H1 (cell line): Measurements from ENCODE around the gene DAZAP1. TPM values are rescaled to one million over a fixed set of nuclear protein-coding genes. Genes with fewer than 3 reads are reported as not detected.
A peak's percentile ranks its signal among the peaks of the same experiment; 100 is the strongest.

Experiments used
- CTCF ChIA-PET: fragments of 300-600 bp; sonication (Branson Sonifier 250); formaldehyde crosslinking; loops from one replicate; lab custom pipeline; 2021; ENCODE audit not compliant: partially characterized antibody; lab: Charles Lee
- POLR2A ChIA-PET: fragments of 300-600 bp; sonication (Branson Sonifier 250); formaldehyde crosslinking; loops from one replicate; lab custom pipeline; 2021; ENCODE audit warnings: inconsistent platforms; ENCODE audit not compliant: partially characterized antibody; lab: Charles Lee
- DNase-seq, 2 experiments: peaks; one replicate each; pipeline versions ENCODE4 v3.0.0 to v3.0.0-alpha.2; 2010 to 2022; ENCODE audit warnings: low spot score in 2 of 2, low read depth in 1 of 2, mixed read lengths in 1 of 2
- FAIRE-seq: peaks from 2 replicates; lab custom pipeline; 2011; peaks lifted over from hg19 to GRCh38; lab: Jason Lieb, UNC
- H2AFZ ChIP-seq: 2 replicates; pipeline ENCODE4 v1.8.1; 2012; ENCODE audit warnings: low read length, inconsistent platforms
- H2AK5ac ChIP-seq: 2 replicates; pipeline ENCODE4 v1.6.1; 2013; ENCODE audit warnings: low read depth, low read length
- H2BK120ac ChIP-seq: replicated peaks from 2 replicates; pipeline ENCODE3; 2013; ENCODE audit warnings: low read depth, low read length, inconsistent platforms
- H2BK12ac ChIP-seq: 2 replicates; pipeline ENCODE4 v1.6.1; 2013; ENCODE audit warnings: low read depth, low read length
- H2BK15ac ChIP-seq: 2 replicates; pipeline ENCODE4 v1.6.1; 2013; ENCODE audit warnings: low read length
- H2BK20ac ChIP-seq: 2 replicates; pipeline ENCODE4 v1.6.1; 2013; ENCODE audit warnings: low read length
- H2BK5ac ChIP-seq: 2 replicates; pipeline ENCODE4 v1.6.1; 2013; ENCODE audit warnings: low read depth, low read length
- H3K14ac ChIP-seq: 2 replicates; pipeline ENCODE4 v1.6.1; 2013; ENCODE audit warnings: inconsistent platforms; ENCODE audit not compliant: insufficient read length
- H3K18ac ChIP-seq: 2 replicates; pipeline ENCODE4 v1.6.1; 2013; ENCODE audit warnings: low read length; ENCODE audit errors: extremely low read depth
- H3K23ac ChIP-seq: 2 replicates; pipeline ENCODE4 v1.6.1; 2013; ENCODE audit warnings: inconsistent platforms; ENCODE audit not compliant: insufficient read length
- H3K23me2 ChIP-seq: 2 replicates; pipeline ENCODE4 v1.6.1; 2013; ENCODE audit warnings: low read depth, low read length
- H3K27ac ChIP-seq: 2 replicates; pipeline ENCODE4 v1.6.1; 2011; ENCODE audit warnings: low read depth, low read length, inconsistent platforms
- H3K27me3 ChIP-seq, 4 experiments: replicated peaks in 1 of 4; 1 replicate in 1 of 4; 2 replicates in 3 of 4; pipeline versions ENCODE4 v1.6.1 to v1.8.1; 2011 to 2013; ENCODE audit warnings: low read length in 3 of 4, mild to moderate bottlenecking in 3 of 4, inconsistent platforms in 2 of 4, mixed read lengths in 2 of 4, moderate library complexity in 1 of 4; ENCODE audit not compliant: control insufficient read depth in 3 of 4, insufficient read depth in 3 of 4; ENCODE audit errors: extremely low read depth in 1 of 4
- H3K36me3 ChIP-seq, 4 experiments: 2 replicates each; pipeline versions ENCODE4 v1.6.1 to v1.8.1; 2011 to 2013; ENCODE audit warnings: mild to moderate bottlenecking in 4 of 4, low read length in 3 of 4, moderate library complexity in 2 of 4, control low read depth in 1 of 4, inconsistent platforms in 1 of 4; ENCODE audit not compliant: insufficient read depth in 4 of 4, control insufficient read depth in 2 of 4
- H3K4ac ChIP-seq: replicated peaks from 2 replicates; pipeline ENCODE3; 2013; ENCODE audit warnings: low read length, low read depth, mixed read lengths, inconsistent platforms; ENCODE audit not compliant: insufficient read length
- H3K4me1 ChIP-seq, 4 experiments: replicated peaks in 1 of 4; 1 replicate in 1 of 4; 2 replicates in 3 of 4; pipeline versions ENCODE4 v1.6.1 to v1.8.1; 2011 to 2013; ENCODE audit warnings: low read length in 3 of 4, inconsistent platforms in 2 of 4, mixed read lengths in 1 of 4; ENCODE audit not compliant: insufficient read depth in 4 of 4, control insufficient read depth in 3 of 4
- H3K4me2 ChIP-seq, 2 experiments: 2 replicates each; pipeline versions ENCODE4 v1.6.1 to v1.8.1; 2011 to 2013; ENCODE audit warnings: low read depth in 2 of 2, low read length in 2 of 2, control low read depth in 1 of 2, inconsistent platforms in 1 of 2, mild to moderate bottlenecking in 1 of 2; ENCODE audit not compliant: insufficient read depth in 1 of 2
- H3K4me3 ChIP-seq, 4 experiments: fragments of 200-600, 300-600 bp in 1 of 4; sonication (generic), shearing (Covaris generic), sonication (Bioruptor Twin) in 1 of 4; 2 replicates each; pipeline versions ENCODE4 v1.5.1 to v1.8.1; 2011 to 2016; ENCODE audit warnings: low read length in 4 of 4, low read depth in 3 of 4, control low read depth in 2 of 4, inconsistent platforms in 2 of 4, mild to moderate bottlenecking in 2 of 4, mixed read lengths in 1 of 4, moderate library complexity in 1 of 4; ENCODE audit not compliant: insufficient read depth in 2 of 4; ENCODE audit errors: extremely low read depth in 1 of 4
- H3K56ac ChIP-seq: replicated peaks from 2 replicates; pipeline ENCODE3; 2013; ENCODE audit warnings: low read depth, mild to moderate bottlenecking, mixed read lengths, low read length, inconsistent platforms; ENCODE audit not compliant: insufficient read length
- H3K79me1 ChIP-seq: 2 replicates; pipeline ENCODE4 v1.6.1; 2013; ENCODE audit warnings: low read depth, low read length, control low read depth
- H3K79me2 ChIP-seq, 2 experiments: 2 replicates each; pipeline versions ENCODE4 v1.6.1 to v1.8.1; 2012 to 2013; ENCODE audit warnings: low read length in 2 of 2, mild to moderate bottlenecking in 2 of 2, inconsistent platforms in 1 of 2; ENCODE audit not compliant: insufficient read depth in 2 of 2, control insufficient read depth in 1 of 2
- H3K9ac ChIP-seq, 4 experiments: replicated peaks in 1 of 4; 1 replicate in 1 of 4; 2 replicates in 3 of 4; pipeline versions ENCODE4 v1.6.1 to v1.8.1; 2011 to 2013; ENCODE audit warnings: low read depth in 3 of 4, low read length in 3 of 4, control low read depth in 2 of 4, mild to moderate bottlenecking in 2 of 4, moderate library complexity in 2 of 4, inconsistent platforms in 1 of 4; ENCODE audit errors: extremely low read depth in 1 of 4
- H3K9me3 ChIP-seq, 2 experiments: 2 replicates each; pipeline versions ENCODE4 v1.6.1 to v1.8.1; 2012 to 2013; ENCODE audit warnings: mild to moderate bottlenecking in 2 of 2, moderate library complexity in 2 of 2, control low read depth in 1 of 2, inconsistent platforms in 1 of 2, low read depth in 1 of 2, low read length in 1 of 2, mixed read lengths in 1 of 2; ENCODE audit not compliant: insufficient read depth in 2 of 2
- H4K20me1 ChIP-seq, 2 experiments: replicated peaks in 1 of 2; 2 replicates each; pipeline versions ENCODE3 to v1.8.1; 2011 to 2013; ENCODE audit warnings: inconsistent platforms in 2 of 2, low read length in 2 of 2, mild to moderate bottlenecking in 1 of 2; ENCODE audit not compliant: insufficient read depth in 2 of 2, control insufficient read depth in 1 of 2
- H4K5ac ChIP-seq: 2 replicates; pipeline ENCODE4 v1.6.1; 2013; ENCODE audit warnings: low read length, low read depth, mixed read lengths, inconsistent platforms; ENCODE audit not compliant: insufficient read length
- H4K8ac ChIP-seq: 2 replicates; pipeline ENCODE4 v1.8.0; 2013; ENCODE audit warnings: mild to moderate bottlenecking, moderate library complexity, low read length, inconsistent platforms; ENCODE audit not compliant: insufficient read depth; ENCODE audit errors: extremely low read depth
- H4K91ac ChIP-seq: replicated peaks from 2 replicates; pipeline ENCODE3; 2013; ENCODE audit warnings: low read length, mixed read lengths, inconsistent platforms; ENCODE audit not compliant: insufficient read length
- BACH1 ChIP-seq: IDR thresholded peaks from 2 replicates; pipeline ENCODE4 v1.6.1; 2012; ENCODE audit warnings: low read length, improper control_type of control experiment
- CREB1 ChIP-seq: IDR thresholded peaks from 2 replicates; pipeline ENCODE4 v1.6.1; 2012; ENCODE audit warnings: inconsistent platforms
- CTCF ChIP-seq, 3 experiments: IDR thresholded peaks; 1 replicate in 2 of 3; 2 replicates in 1 of 3; pipeline versions ENCODE4 v1.5.1 to v1.6.1; 2011; ENCODE audit warnings: low read length in 3 of 3, mild to moderate bottlenecking in 3 of 3, inconsistent platforms in 2 of 3, low read depth in 1 of 3, moderate library complexity in 1 of 3; ENCODE audit not compliant: insufficient read depth in 1 of 3; ENCODE audit errors: control extremely low read depth in 1 of 3
- HDAC2 ChIP-seq, 2 experiments: fragments of 300-600 bp in 1 of 2; sonication (generic) in 1 of 2; IDR thresholded peaks; 2 replicates each; pipeline ENCODE4 v1.6.1; 2011 to 2012; ENCODE audit warnings: low read depth in 2 of 2, low read length in 2 of 2, mild to moderate bottlenecking in 2 of 2, moderate library complexity in 2 of 2, borderline replicate concordance in 1 of 2, inconsistent platforms in 1 of 2
- MAFK ChIP-seq: IDR thresholded peaks from 2 replicates; pipeline ENCODE4 v1.6.1; 2012; ENCODE audit warnings: low read depth, mild to moderate bottlenecking, improper control_type of control experiment, low read length
- POU5F1 ChIP-seq: IDR thresholded peaks from 2 replicates; pipeline ENCODE4 v1.6.1; 2011; ENCODE audit warnings: low read depth, mild to moderate bottlenecking, low read length, moderate library complexity
- SP2 ChIP-seq: IDR thresholded peaks from 2 replicates; pipeline ENCODE4 v1.6.1; 2012; ENCODE audit warnings: mild to moderate bottlenecking, low read length, inconsistent platforms
- ZNF274 ChIP-seq: IDR thresholded peaks from 2 replicates; pipeline ENCODE4 v1.7.0; 2012; ENCODE audit warnings: low read length, borderline replicate concordance; ENCODE audit errors: extremely low read depth
- WGBS, 2 experiments: shearing (Covaris generic) in 1 of 2; methylation state at CpG; one replicate each; pipeline versions ENCODE4 v1.1.6 to v1.1.7; 2013 to 2015; ENCODE audit warnings: low lambda C conversion rate in 2 of 2, mixed read lengths in 2 of 2, inconsistent platforms in 1 of 2, low coverage in 1 of 2, missing lambda C conversion rate in 1 of 2; ENCODE audit not compliant: insufficient replicate concordance in 2 of 2, insufficient coverage in 1 of 2, insufficient read length in 1 of 2; ENCODE audit errors: extremely low coverage in 1 of 2, missing lambda C conversion rate in 1 of 2; 5-methylcytosine and 5-hydroxymethylcytosine counted together
- polyA plus RNA-seq, 7 experiments: library from polyadenylated mRNA; depleted of rRNA in 3 of 7; stranded (reverse) in 5 of 7; unstranded in 2 of 7; fragments of >200 nt in 5 of 7; fragments of 200-250 nt in 2 of 7; gene quantifications; 1 replicate in 5 of 7; 2 replicates in 1 of 7; 4 replicates in 1 of 7; pipeline versions ENCODE4 v1.2.1 to v1.2.3, GENCODE V29; 2011 to 2013; ENCODE audit warnings: missing spikeins in 2 of 7, mixed read lengths in 2 of 7
- total RNA-seq: library from RNA; stranded (reverse); fragmentation: NEBNext Ultra II Directional; extraction: Animal tissue kit (Norgen Biotek cat#: 25700); gene quantifications from 2 replicates; pipeline ENCODE4 v1.2.1, GENCODE V29; 2021

Gene DAZAP1
- total and polyA plus RNA-seq, 2 of the 8 experiments (the other 6 are each of a cell fraction or from before 2014, with no cell fraction given), result 79.6 to 341 TPM

- Histone ChIP-seq H3K4me2 (peak overlapping the region; percentile 24 to 68; a peak in 3 of 4 replicates), H3K4me3 (peak overlapping the region in 1 of 4 experiments; percentile 51; a peak in 2 of 8 replicates), H3K23me2 (peaks cover 8% of the 10 kb centered on the region; the same call in 1 of the 2 replicates), H2BK20ac (no peak overlapping the region), H4K91ac (no peak overlapping the region), H3K23ac (no peak overlapping the region), H2BK12ac (no peak overlapping the region), H3K36me3 (peaks cover 0 to 41% (median 0%) of the 10 kb centered on the region in 4 experiments; a peak in 4 of 8 replicates), H3K4me1 (peaks cover 0 to 40% (median 21%) of the 10 kb centered on the region in 4 experiments; a peak in 5 of 7 replicates), H4K8ac (peak overlapping the region; percentile 89; the same call in 1 of the 2 replicates), H3K27me3 (peaks cover 56 to 66% (median 64%) of the 10 kb centered on the region in 4 experiments), H3K18ac (no peak overlapping the region), H2BK5ac (no peak overlapping the region), H2BK120ac (no peak overlapping the region), H3K56ac (no peak overlapping the region), H4K20me1 (peaks cover 10 to 31% of the 10 kb centered on the region in 2 experiments), H3K4ac (no peak overlapping the region), H2AK5ac (peak overlapping the region; percentile 39; the same call in 1 of the 2 replicates), H3K79me1 (no peaks in the 10 kb centered on the region), H2BK15ac (no peak overlapping the region; the same call in 1 of the 2 replicates), H3K9me3 (peaks cover 0 to 7% of the 10 kb centered on the region in 2 experiments; a peak in 1 of 4 replicates), H3K79me2 (no peaks in the 10 kb centered on the region), H2AFZ (no peak overlapping the region), H3K9ac (no peak overlapping the region), H3K14ac (no peak overlapping the region), H3K27ac (no peak overlapping the region), H4K5ac (no peak overlapping the region)
- 51% methylated on average over 38 of the region's 83 CpGs; no CpG with 5 or more reads in 1 of the 2 experiments for WGBS, 2 experiments
- DNase-seq (peak in 1 of 2 experiments; percentile 85), FAIRE-seq (no peak)
- ChIA-PET POLR2A (interaction anchor here (0.5 to 5.5 kb wide), 11 partner anchors 8 to 1849 kb away, joined by 3 to 72 read pairs (median 5); partner anchors contain the start of genes APC2 and CIRBP), CTCF (interaction anchor here (0.6 to 5.5 kb wide), 18 partner anchors 8 to 81 kb away, joined by 3 to 53 read pairs (median 4); partner anchors contain the start of gene REEP6)
- TF ChIP-seq POU5F1, result no peak
- TF ChIP-seq CTCF (IDR thresholded peaks at IDR 0.05; ENCODE audit: control extremely low read depth in 1 of 3, insufficient read depth in 1 of 3, low read depth in 1 of 3, low read length in 3 of 3), result peak; percentile 50 to 87 (median 73)
- peak; percentile 5; the same call in 1 of the 2 replicates for TF ChIP-seq BACH1
- TF ChIP-seq ZNF274, result no peak
- no peak for TF ChIP-seq SP2
- TF ChIP-seq CREB1, result peak; percentile 53
- 0 out of 4 replicates have a peak, but pooled peaks of 1 of the 2 experiments have one; percentile 58 for TF ChIP-seq HDAC2 (IDR thresholded peaks at IDR 0.05; ENCODE audit: borderline replicate concordance in 1 of 2, low read depth in 2 of 2, low read length in 2 of 2)
- TF ChIP-seq MAFK, result no peak
Observed at GRCh38 chr19:1465191-1466016, 58.0 kb downstream of the DAZAP1 start.
